MV-4-11 (cell line): ENCODE measurements around the gene SHANK3.

Source experiments
- DNase-seq: peaks from one replicate; lab custom pipeline; 2025; lab: John Stamatoyannopoulos, UW

SHANK3 gene

GRCh38 chr22:50678218-50678650 is 5.6 kb downstream of the SHANK3 start:
- DNase-seq: no peak

- DNase-seq: no peak
Measured at GRCh38 chr22:50678651-50679521, 6.3 kb downstream of the SHANK3 start.

GRCh38 chr22:50683086-50683993 is 10.7 kb downstream of the SHANK3 start:
- DNase-seq: no peak

DNA sequence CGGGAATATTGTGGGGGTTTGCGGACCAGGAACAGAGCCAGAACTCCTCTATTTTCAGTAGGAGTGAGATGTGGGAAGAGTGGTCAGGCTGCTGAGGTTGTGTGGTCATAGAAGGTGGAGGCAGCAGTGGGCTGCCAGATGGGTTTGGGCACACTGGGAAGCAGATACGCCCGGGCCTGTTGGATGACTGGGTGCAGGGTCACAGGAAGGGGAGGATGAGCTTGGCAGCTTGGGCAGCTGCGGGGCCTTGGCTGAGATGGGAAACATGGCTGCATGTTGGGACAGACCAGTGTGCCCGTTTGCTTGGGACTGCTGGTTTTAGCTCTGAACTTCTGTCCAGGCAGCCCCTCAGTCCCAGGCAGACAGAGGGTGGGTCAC is 11.4 kb downstream of the SHANK3 start:
- no peak for DNase-seq

- no peak for DNase-seq
Measured at GRCh38 chr22:50684501-50684900, 11.9 kb downstream of the SHANK3 start.

GRCh38 chr22:50684986-50685385 is 12.4 kb downstream of the SHANK3 start:
- no peak for DNase-seq

- DNase-seq: no peak
Measured at GRCh38 chr22:50686794-50687193, 14.2 kb downstream of the SHANK3 start.

- no peak for DNase-seq
Measured at GRCh38 chr22:50687829-50688228, 15.2 kb downstream of the SHANK3 start.

GRCh38 chr22:50688448-50688847 is 15.8 kb downstream of the SHANK3 start:
- no peak for DNase-seq

DNA sequence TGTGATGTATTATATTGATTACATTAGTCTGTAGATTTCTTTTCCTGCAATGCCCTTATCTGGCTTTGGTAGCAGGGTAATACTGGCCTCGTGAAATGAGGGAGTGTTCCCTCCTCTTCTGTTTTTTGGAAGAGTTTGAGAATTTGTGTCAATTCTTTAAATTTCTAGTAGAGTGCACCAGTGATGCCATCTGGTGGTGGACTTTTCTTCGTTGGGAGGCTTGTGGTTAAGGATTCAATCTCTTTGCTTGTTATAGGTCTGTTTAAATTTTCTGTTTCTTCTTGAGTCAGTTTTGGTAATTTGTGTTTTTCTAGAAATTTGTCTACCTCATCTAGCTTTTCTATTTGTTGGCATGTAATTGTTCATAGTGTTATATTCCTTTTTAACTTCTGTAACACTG is 18.9 kb downstream of the SHANK3 start:
- DNase-seq: peak; percentile 61

DNA sequence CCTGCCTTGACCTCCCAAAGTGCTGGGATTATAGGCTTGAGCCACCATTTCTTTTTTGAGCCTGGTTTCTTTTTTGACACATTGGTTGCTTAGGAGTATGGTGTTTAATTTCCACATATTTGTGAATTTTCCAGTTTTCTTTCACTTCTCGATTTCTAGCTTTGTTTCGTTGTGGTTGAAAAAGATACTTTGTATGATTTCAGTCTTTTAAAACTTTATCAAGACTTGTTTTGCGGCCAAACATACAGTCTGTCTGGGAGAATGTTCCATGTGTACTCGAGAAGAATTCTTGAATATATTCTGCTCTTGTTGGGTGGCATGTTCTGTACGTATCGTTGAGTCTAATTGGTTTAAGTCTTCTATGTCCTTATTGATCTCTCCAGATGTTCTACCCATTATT is 20.8 kb downstream of the SHANK3 start:
- peak; percentile 82 for DNase-seq

DNA sequence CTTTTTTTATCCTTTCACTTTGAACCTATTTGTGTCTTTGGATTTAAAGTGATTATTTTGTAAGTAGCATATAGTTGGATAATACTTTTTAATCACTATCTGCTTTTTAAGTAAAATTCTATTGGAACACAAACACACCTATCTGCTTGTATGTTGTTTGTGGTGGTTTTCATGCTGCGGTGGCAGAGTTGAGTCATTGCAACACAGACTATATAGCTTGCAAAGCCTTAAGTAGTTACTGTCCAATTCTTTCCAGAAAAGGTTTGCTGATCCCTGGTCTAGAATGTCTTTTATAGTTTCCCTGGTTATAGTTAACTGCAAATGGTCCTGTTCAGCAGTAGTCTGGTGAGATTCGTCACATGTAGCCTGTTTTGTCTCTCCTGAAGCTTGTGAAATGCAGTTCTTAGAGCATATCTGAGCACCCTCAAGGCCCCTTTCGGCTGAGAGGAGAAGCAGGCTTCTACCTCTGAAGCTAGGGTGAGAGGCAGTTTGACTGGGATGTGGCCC is 21.5 kb downstream of the SHANK3 start:
- DNase-seq: peak; percentile 58

- no peak for DNase-seq
Measured at GRCh38 chr22:50694766-50695420, 22.3 kb downstream of the SHANK3 start.

DNA sequence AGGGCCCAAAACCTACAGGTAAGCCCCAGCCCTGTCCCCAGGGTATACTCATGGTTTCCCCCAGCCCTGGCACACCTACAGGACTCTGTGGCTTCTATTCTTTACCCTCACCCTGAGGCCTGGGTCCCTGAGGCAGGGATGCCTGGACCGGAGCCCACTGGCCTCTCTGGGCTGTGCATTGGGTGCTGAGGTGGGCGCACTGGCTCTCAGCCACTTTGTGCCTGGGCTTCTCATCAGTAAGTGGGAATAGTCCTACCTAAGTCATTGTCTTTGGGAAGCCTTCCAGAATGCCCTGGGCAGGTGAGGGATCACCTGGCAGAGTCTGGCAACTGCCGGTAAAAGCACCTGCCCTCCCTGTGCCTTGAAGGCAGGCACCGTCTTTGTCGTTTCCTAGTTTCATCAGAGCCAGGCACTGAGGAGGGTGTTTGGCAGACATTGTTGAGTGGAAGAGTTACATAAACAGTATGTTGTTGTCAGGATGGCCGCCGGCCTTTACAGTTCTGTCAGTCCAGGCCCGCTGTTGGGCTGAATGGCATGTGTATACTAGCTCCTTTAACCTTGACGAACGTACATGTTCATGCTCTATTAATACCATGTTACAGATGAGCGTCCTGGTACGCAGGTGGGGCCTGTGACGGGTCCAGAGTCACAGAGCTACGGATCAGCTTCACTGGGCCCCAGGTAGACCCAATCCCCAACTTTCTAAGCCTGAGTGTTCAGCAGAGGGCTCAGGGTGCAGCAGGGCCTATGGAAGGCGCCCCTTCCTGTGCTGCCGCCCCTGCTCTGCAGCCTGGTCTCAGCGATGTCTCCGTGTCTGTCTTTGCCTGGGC is 23.0 kb downstream of the SHANK3 start:
- DNase-seq: no peak

GRCh38 chr22:50696251-50696798 is 23.7 kb downstream of the SHANK3 start:
- DNase-seq: no peak

DNA sequence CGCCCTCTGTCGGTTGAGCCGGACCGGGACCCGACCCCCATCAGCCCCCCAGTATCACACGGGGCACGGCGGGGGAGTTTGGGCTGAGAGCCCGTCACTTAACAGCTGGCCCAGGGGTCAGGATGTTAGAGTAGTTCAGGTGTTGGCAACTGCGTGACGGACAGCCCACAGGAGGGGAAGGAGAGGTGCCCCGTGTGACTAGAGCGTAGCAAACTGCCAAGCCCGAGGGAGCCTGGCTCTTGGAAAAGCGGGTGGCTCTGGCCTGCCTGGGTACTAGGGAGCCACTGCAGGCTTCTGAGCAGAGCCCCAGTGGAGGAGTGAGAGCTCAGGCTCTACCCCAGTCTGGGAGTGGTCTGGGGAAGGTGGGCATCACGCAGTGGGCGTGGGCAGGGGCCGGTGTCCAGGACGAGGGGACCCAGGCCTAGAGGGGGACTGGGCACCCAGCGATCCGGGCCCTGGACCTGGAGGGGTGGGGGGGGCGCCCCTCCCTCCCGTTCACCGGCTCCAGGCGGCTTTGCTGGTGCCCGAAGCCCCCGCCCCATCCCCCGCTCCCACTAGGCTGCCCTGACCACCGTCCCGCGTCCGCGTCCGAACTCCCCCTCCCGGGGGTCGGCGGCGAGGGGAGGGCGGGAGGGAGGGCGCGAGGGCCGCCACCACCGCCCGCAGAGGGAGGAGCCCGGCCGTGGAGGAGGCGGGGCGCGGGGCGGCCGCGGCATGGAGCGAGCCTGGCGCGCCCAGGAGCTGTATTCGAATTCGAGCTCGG is 24.4 kb downstream of the SHANK3 start:
- no peak for DNase-seq

GRCh38 chr22:50697667-50698506 is 25.3 kb downstream of the SHANK3 start:
- no peak for DNase-seq

DNA sequence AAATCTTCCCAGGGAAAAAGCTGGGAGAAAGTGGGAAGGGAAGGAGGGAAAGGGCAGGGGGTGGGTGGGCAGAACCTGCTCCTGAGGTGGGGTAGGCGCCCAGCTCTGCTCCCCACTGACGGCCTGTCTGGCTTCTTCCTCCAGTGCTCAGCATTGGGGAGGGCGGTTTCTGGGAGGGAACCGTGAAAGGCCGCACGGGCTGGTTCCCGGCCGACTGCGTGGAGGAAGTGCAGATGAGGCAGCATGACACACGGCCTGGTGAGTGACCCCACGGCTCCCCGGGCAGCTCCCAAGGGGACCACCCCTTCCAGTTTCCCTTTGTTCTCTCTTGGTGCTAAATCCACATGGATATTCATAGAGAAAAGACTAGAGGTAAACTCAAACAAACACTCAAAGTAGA is 25.9 kb downstream of the SHANK3 start:
- peak; percentile 39 for DNase-seq
